ENCODE results near the gene ZNRF1.

DNA sequence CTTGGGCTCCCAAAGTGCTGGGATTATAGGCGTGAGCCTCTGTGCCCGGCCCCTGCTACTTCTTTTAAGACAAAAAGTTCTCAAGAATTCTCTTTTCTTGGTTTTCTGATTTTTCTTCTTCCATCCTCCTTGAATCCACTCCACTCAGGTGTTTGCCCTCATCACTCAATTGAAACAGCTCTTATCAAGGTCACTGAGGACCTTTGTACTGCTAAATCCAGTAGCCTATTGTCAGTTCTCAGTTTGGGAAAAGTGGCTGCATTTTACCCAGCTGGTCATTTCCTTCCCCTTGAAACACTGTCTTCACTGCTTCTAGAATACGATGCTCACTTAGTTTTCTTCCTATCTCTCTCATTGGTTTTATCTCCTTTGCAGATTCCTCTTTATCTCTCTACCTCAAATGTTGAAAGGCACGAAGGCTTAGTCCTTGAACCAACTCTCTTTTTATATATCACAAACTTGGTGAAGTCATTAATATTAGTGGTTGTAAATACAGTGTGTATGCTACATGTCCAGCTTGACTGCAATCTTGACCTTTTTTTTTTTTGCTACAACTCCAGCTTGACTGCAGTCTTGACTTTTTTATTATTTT, 29.8 kb downstream of the ZNRF1 start:
- TF ChIP-seq, protein P1, sequence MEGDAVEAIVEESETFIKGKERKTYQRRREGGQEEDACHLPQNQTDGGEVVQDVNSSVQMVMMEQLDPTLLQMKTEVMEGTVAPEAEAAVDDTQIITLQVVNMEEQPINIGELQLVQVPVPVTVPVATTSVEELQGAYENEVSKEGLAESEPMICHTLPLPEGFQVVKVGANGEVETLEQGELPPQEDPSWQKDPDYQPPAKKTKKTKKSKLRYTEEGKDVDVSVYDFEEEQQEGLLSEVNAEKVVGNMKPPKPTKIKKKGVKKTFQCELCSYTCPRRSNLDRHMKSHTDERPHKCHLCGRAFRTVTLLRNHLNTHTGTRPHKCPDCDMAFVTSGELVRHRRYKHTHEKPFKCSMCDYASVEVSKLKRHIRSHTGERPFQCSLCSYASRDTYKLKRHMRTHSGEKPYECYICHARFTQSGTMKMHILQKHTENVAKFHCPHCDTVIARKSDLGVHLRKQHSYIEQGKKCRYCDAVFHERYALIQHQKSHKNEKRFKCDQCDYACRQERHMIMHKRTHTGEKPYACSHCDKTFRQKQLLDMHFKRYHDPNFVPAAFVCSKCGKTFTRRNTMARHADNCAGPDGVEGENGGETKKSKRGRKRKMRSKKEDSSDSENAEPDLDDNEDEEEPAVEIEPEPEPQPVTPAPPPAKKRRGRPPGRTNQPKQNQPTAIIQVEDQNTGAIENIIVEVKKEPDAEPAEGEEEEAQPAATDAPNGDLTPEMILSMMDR (IDR thresholded peaks at IDR 0.05): no peak
- TF ChIP-seq POLR2AphosphoS5 (IDR thresholded peaks at IDR 0.05): no peak
